Common myeloid progenitor, CD34-positive (primary cell): ENCODE results near the gene RPUSD3.

Experiments used
- CTCF ChIA-PET: fragments of 350-600 bp; sonication (Branson Sonifier 250); formaldehyde crosslinking; loops from one replicate; lab custom pipeline; 2021; ENCODE audit warnings: antibody characterized with exemption; lab: Charles Lee
- POLR2A ChIA-PET: fragments of 350-600 bp; sonication (Branson Sonifier 250); formaldehyde crosslinking; loops from one replicate; lab custom pipeline; 2021; ENCODE audit warnings: antibody characterized with exemption; lab: Charles Lee
- DNase-seq, 3 donors: peaks; one replicate each; pipeline versions ENCODE4 v3.0.0 to v3.0.0-alpha.2; 2013
- H3K27ac ChIP-seq, 2 experiments: 1 replicate in 1 of 2; 2 replicates in 1 of 2; pipeline ENCODE4 v1.7.0; 2013; ENCODE audit warnings: inconsistent platforms in 2 of 2, low read length in 2 of 2, mild to moderate bottlenecking in 2 of 2, low read depth in 1 of 2, moderate library complexity in 1 of 2; ENCODE audit not compliant: severe bottlenecking in 2 of 2, insufficient read depth in 1 of 2, poor library complexity in 1 of 2
- H3K27me3 ChIP-seq, 5 experiments: replicated peaks in 2 of 5; 1 replicate in 3 of 5; 2 replicates in 2 of 5; pipeline versions ENCODE4 v1.6.1 to v1.7.0; 2013; ENCODE audit warnings: low read length in 4 of 5, mild to moderate bottlenecking in 2 of 5, moderate library complexity in 2 of 5, inconsistent platforms in 1 of 5; ENCODE audit not compliant: insufficient read depth in 5 of 5, control insufficient read depth in 4 of 5
- H3K36me3 ChIP-seq, 4 experiments: 1 replicate in 2 of 4; 2 replicates in 2 of 4; pipeline versions ENCODE4 v1.6.1 to v1.7.0; 2013; ENCODE audit warnings: low read length in 3 of 4, control low read depth in 1 of 4, mild to moderate bottlenecking in 1 of 4; ENCODE audit not compliant: control insufficient read depth in 4 of 4, insufficient read depth in 4 of 4
- H3K4me1 ChIP-seq, 4 experiments: 1 replicate in 3 of 4; 2 replicates in 1 of 4; pipeline versions ENCODE4 v1.6.1 to v1.7.1; 2013; ENCODE audit warnings: low read length in 3 of 4, mild to moderate bottlenecking in 3 of 4, control low read depth in 1 of 4, inconsistent platforms in 1 of 4, moderate library complexity in 1 of 4; ENCODE audit not compliant: control insufficient read depth in 4 of 4, insufficient read depth in 4 of 4; ENCODE audit errors: control extremely low read depth in 1 of 4
- H3K4me3 ChIP-seq, 7 experiments: 1 replicate in 4 of 7; 2 replicates in 3 of 7; pipeline versions ENCODE4 v1.5.1 to v1.7.0; 2013; ENCODE audit warnings: mild to moderate bottlenecking in 7 of 7, low read length in 6 of 7, moderate library complexity in 6 of 7, inconsistent platforms in 2 of 7, low read depth in 2 of 7, control low read depth in 1 of 7; ENCODE audit not compliant: insufficient read depth in 4 of 7, control insufficient read depth in 1 of 7; ENCODE audit errors: extremely low read depth in 1 of 7
- H3K9me3 ChIP-seq, 5 experiments: 1 replicate in 4 of 5; 2 replicates in 1 of 5; pipeline versions ENCODE4 v1.6.1 to v1.7.1; 2013; ENCODE audit warnings: low read length in 4 of 5, mild to moderate bottlenecking in 2 of 5, inconsistent platforms in 1 of 5, low read depth in 1 of 5, moderate library complexity in 1 of 5; ENCODE audit not compliant: control insufficient read depth in 4 of 5, insufficient read depth in 2 of 5; ENCODE audit errors: control extremely low read depth in 1 of 5
- WGBS: methylation state at CpG from one replicate; pipeline ENCODE4 v1.1.5; 2013; ENCODE audit not compliant: insufficient coverage; 5-methylcytosine and 5-hydroxymethylcytosine counted together

Gene RPUSD3

DNA sequence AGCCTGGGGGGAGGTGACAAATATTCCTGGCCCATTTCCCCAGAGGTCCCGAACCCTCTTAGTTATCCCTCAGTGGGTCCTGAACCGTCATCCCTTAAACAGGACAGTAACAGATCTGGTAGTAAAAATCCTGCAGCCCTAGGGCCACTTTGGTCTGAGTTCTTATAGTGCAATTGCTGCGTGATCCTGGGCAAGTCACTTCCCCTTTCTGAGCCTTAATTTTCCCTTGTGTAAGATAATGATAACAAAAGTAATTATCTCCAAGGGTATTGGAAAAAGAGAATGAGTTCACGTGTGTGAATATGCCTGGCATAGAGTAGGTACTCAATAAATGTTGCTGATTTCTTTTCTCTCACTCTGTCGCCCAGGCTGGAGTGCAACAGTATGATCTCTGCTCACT is 43.7 kb upstream of the RPUSD3 start:
- H3K4me3 ChIP-seq: no peak overlapping the region
- CTCF ChIA-PET: no interaction called here
- WGBS: 90% methylated on average over 4 of the region's 5 CpGs
- H3K4me1 ChIP-seq: peaks cover 3 to 15% (median 12%) of the 10 kb centered on the region in 4 experiments
- POLR2A ChIA-PET: no interaction called here
- peaks cover 0 to 2% (median under 1%) of the 10 kb centered on the region in 4 experiments for H3K36me3 ChIP-seq
- H3K9me3 ChIP-seq: no peaks in the 10 kb centered on the region
- H3K27ac ChIP-seq: no peak overlapping the region
- H3K27me3 ChIP-seq: no peaks in the 10 kb centered on the region
- DNase-seq: no peak

DNA sequence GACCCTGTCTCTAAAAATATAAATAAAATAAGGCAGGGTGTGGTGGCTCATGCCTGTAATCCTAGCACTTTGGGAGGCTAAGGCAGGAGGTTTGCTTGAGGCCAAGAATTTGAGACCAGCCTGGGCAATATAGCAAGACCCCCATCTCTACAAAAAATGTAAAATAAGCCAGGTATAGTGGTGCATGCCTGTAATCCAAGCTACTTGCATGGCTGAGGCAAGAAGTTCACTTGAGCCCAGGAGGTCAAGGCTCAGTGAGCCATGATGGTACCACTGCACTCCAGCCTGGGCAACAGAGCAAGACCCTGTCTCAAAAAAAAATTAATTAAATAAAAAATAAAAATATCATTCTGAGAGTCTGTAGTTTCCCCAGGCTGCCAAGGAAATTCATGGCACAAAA is 42.5 kb upstream of the RPUSD3 start:
- no peak for DNase-seq
- no peaks in the 10 kb centered on the region for H3K36me3 ChIP-seq
- H3K27me3 ChIP-seq: no peaks in the 10 kb centered on the region
- ChIA-PET CTCF (interaction anchor here (1.1 kb wide), 1 partner anchor 16 kb away, joined by 3 read pairs; the partner anchor contains the start of gene IL17RE), POLR2A (no interaction called here)
- H3K4me1 ChIP-seq: peaks cover 3 to 9% (median 7%) of the 10 kb centered on the region in 4 experiments
- H3K9me3 ChIP-seq: no peaks in the 10 kb centered on the region
- H3K27ac ChIP-seq: no peak overlapping the region
- no peak overlapping the region for H3K4me3 ChIP-seq

DNA sequence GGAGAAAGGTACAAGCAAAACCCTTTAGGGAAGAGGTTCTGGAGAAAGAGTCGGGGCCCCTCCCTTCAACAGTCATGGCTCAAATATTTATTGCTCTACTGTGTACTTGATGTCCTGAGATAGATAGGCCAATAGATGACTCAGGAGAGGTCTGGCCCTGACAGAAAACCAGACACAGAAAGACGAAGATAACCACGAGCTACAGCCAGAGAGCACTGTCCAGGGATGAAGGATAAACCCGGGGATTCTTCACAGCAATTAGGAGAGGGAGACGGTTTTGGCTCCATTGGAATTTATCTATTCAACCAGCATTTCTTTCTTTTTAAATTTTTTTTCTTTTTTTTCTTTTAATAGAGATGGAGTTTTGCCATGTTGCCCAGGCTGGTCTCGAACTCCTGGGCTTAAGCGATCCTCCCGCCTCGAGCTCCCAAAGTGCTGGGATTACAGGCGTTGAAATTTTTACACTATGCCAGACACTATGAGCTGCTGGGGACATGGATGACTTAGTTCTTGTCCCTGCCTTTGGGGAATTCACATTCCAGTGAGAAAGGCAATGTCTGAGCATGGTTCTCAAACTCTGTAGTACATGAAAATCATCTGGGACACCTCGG is 40.9 kb upstream of the RPUSD3 start:
- Histone ChIP-seq H3K27me3 (no peaks in the 10 kb centered on the region), H3K4me1 (no peaks in the 10 kb centered on the region), H3K4me3 (no peak overlapping the region), H3K36me3 (no peaks in the 10 kb centered on the region), H3K27ac (no peak overlapping the region), H3K9me3 (no peaks in the 10 kb centered on the region)
- WGBS: 91% methylated on average over 7 of the region's 11 CpGs
- no peak for DNase-seq
- ChIA-PET POLR2A (no interaction called here), CTCF (interaction anchor here (0.9 to 2.4 kb wide), 4 partner anchors 20 to 48 kb away, joined by 3 to 11 read pairs (median 3); partner anchors contain the start of gene CRELD1)

- 91% methylated on average over 6 of the region's 7 CpGs for whole genome bisulfite sequencing
- Histone ChIP-seq H3K27me3 (no peaks in the 10 kb centered on the region), H3K27ac (no peak overlapping the region), H3K4me3 (no peak overlapping the region), H3K4me1 (no peaks in the 10 kb centered on the region), H3K9me3 (no peaks in the 10 kb centered on the region), H3K36me3 (no peaks in the 10 kb centered on the region)
- CTCF ChIA-PET: interaction anchor here (0.9 to 2.4 kb wide), 4 partner anchors 9 to 48 kb away, joined by 3 to 11 read pairs (median 4); partner anchors contain the start of gene CRELD1
- POLR2A ChIA-PET: no interaction called here
- DNase-seq: no peak
These were observed 40.1 kb upstream of the RPUSD3 start for GRCh38 chr3:9883706-9884554.

- DNase-seq: no peak
- no peaks in the 10 kb centered on the region for H3K36me3 ChIP-seq
- WGBS: no CpG with 5 or more reads among the region's 1 CpG
- H3K27me3 ChIP-seq: no peaks in the 10 kb centered on the region
- no peak overlapping the region for H3K4me3 ChIP-seq
- POLR2A ChIA-PET: no interaction called here
- no peaks in the 10 kb centered on the region for H3K4me1 ChIP-seq
- no peaks in the 10 kb centered on the region for H3K9me3 ChIP-seq
- no peak overlapping the region for H3K27ac ChIP-seq
- CTCF ChIA-PET: interaction anchor here (1.9 kb wide), 1 partner anchor 32 kb away, joined by 4 read pairs; no protein-coding TSS in a partner anchor
These were observed 37.6 kb upstream of the RPUSD3 start for GRCh38 chr3:9881441-9881840.

GRCh38 chr3:9879830-9880549 is 36.2 kb upstream of the RPUSD3 start, which contains the start of gene CIDEC:
Gene CIDEC (minus strand): TSS chr3:9880253. CDS start chr3:9878486, 1,767 bp downstream.
- WGBS: 99% methylated on average over 6 of the region's 7 CpGs
- no peak within 1 kb of the TSS for H3K4me3 ChIP-seq
- H3K9me3 ChIP-seq: no peaks in the 10 kb centered on the region
- POLR2A ChIA-PET: no interaction called here
- no peak for DNase-seq
- no peak within 1 kb of the TSS for H3K27ac ChIP-seq
- no peaks in the 10 kb centered on the region for H3K36me3 ChIP-seq
- no peaks in the 10 kb centered on the region for H3K4me1 ChIP-seq
- H3K27me3 ChIP-seq: no peaks in the 10 kb centered on the region
- CTCF ChIA-PET: interaction anchor here (1.0 to 1.9 kb wide), 5 partner anchors 15 to 51 kb away, joined by 3 to 5 read pairs (median 4); no protein-coding TSS in a partner anchor
